GM21576 (cell line): ENCODE results near the gene LYZL1.
"Not testable (repeated sequence)": the region's sequence is repeated elsewhere in the genome, so short reads cannot be mapped to it uniquely, and the experiment has no call there.

ENCODE experiments used
- ATAC-seq: cut with Tn5 transposase; IDR thresholded peaks from one replicate; pipeline ENCODE4 v1.9.1; 2021; ENCODE audit warnings: mild to moderate bottlenecking, moderate library complexity; ENCODE audit not compliant: unreplicated experiment

The LYZL1 gene

DNA sequence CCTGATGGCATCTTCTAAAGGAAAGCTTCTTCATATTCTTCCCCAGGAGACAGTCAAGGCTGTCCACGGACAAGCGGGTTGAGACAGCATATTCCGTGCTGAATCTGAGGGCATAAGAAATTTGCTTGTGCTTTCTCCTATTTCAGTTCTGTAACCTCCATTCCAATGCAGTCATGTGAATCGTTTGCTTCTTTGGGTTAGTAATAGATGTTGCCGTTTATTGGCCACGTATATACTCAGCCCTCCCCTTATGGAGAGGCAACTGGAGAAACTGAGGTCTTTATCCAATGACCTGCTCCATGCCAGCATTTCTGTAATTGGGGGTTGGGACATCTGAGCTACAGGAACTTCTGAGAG lies 38.9 kb downstream of the LYZL1 start:
- no peak for ATAC-seq

DNA sequence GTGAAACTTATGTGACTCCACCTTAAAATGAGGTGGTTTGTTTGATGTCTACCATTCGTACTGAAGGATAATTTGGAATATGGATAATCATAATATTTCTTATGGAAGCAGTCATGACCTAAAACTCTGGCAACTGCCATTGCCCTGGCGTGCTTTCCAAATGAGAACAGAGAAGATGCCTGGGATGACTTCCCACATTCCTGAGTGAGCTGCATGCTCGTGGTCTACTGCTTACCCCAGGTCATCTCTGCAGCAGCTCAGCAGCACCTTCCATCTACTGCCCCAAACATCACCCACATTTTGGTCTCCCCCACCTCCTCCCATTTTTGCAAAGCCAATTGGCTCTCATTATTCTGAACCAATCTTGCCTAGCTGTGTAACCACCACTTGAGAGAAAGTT lies 40.1 kb downstream of the LYZL1 start:
- no peak for ATAC-seq

DNA sequence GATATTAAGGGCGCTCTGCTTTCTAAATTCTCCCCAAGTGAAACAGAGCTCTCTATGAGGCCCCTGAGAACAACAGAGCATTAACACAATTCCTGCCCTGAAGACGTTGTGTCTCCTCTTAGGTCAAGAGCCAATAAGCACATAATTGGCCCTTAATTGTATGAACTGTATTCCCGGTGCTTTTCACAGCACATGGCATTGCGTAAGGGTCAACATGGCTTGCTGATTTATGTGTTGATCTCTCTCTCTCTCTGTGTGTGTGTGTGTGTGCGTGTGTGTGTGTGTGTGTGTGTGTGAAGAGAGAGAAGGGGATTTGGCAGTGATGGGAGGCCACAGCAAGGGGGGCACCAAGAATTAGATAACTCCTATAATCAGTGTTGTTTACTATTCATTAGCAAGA lies 40.5 kb downstream of the LYZL1 start:
- no peak for ATAC-seq

DNA sequence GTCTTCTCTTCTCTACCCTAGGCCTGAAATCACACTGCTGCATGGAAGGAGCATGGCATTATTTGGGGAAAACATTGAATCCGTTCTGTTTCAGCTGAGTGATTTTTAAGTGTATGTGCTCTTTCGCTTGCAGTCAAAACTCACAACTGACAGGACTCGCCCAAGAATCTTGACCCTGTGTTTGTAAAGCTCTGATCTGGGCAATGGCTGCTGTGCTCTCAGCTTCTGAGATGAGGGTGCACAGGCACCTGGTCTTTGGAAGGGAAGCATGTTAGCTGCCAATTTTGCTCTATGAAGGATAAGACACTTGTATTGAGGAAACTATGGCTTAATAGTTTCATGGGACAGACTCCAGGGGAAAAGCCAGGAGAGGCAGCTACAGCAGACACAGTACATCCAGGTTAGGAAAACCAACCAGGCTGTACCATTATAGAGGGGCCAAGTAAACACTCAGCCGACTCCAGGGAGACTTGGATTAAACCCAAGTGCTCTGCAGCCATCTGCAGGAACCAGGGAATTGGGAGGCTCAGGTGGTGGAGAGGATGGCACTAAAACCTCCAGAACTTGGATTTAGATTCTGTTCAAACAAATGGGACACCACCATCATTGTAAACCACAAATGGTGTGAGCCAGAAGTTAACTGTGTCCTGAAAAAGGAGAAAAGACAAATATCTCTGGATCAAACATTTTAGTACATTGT lies 43.3 kb downstream of the LYZL1 start:
- no peak for ATAC-seq

DNA sequence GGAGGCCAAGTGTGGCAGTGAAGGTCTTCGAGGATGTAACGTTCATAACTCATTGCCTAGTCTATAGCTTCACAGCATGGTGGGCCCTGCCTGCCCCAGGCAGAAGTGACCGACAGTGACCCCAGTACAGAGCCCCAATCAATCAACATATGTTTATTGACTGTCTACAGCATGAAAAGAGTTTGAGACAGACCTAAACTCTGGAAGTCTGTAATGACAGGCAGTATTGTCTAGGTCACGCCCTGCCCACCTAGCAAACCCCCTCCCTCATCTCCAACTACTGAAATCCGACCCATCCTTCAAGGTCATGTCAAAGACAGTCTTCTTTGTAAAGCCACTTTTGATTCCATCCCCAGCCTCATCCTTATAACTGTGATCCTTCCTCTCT lies 43.9 kb downstream of the LYZL1 start:
- no peak for ATAC-seq

DNA sequence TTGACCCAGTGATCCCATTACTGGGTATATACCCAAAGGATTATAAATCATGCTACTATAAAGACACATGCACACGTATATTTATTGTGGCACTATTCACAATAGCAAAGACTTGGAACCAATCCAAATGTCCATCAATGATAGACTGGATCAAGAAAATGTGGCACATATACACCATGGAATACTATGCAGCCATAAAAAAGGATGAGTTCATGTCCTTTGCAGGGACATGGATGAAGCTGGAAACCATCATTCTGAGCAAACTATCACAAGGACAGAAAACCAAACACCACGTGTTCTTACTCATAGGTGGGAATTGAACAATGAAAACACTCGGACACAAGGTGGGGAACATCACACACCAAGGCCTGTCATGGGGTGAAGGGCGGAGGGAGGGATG lies 48.7 kb downstream of the LYZL1 start:
- not testable (repeated sequence) for ATAC-seq

DNA sequence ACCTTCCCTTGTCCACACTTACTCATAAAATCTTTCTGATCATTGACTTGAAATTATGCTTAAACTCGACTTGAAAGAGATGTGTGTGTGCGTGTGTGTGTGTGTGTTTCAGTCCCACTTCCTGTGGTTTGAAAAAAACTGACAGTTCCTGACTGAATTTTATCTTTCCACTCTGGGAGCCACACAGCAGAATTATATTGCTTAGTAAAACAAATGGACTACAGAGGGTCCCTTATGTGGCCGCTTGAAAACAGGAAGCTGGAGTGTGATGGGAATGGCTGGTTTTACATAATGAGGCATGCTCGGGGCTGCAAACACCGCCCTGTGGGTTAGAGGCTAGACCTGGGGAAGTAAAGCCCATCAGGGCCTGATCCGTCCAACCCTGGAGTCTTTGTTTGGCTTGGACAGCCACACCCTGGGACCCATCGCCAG lies 54.8 kb downstream of the LYZL1 start:
- no peak for ATAC-seq

DNA sequence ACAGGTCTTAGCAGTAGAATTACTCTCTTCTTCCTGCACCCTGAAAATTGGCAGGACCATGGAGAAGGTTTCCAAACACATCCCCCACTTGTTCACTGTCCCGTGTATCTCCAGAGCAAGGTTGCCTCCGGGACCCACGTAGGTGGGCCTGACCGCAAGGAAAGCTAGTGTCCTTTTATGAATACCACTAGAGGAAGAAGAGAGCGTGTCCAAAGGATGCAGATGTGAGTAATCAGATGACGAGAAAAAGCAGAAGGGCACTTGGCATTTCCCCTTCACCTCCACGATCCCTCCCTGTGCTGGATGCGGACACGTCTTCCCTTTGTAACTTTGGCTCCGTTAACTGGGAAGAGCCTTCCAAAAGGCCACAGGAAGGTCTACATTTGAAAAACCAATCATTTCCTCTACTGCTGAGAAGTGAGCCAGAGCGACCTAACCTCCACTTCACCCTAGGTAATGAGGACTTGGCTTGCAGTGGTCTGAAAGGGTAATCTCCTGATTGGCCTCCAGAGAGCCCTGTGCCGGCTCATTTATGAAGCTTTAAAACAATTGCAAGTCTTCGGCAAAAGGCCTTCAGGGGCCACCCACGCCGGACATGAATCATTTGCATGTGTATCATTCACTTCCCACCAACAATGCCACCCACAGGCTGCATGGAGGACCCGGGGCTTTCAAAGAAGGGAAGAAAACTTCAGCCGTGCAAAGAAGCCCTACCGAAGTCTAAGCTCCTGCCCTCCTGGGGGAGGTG lies 55.4 kb downstream of the LYZL1 start:
- no peak for ATAC-seq

DNA sequence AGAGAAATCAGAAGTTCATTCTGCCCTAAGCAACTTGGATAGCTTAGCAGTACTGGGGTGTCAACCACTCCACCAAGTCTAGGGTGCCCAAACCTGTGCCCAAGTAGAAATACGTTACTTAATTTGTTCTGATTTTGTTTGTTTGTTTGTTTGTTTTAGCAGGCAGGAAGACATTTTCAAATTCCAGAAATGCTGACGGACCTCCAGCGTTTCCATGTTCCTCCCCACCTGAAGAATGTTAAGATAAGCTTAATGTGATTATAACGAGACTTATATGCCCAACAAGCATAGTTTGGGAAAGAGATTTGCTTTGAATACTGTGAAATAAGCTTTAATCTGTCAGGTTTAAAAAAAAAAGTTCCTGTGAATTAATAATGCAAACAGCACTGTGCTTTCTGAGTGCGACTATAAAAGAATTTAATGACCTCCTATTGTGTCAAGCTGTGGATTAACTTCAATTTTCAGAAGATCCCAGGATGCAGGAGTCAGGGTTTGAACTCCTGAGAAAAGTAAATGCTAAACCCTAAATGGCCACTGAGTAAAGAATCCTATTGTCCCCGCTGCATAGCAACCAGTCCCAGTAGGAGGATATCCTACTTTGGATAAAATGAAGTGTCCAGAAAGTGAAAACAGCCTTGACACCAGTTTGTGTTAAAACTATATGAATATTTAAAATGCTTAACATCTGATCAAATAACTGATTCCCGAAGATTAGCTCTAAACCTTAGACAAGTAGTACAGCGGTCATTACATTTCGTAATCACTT lies 56.5 kb downstream of the LYZL1 start:
- ATAC-seq, result no peak

DNA sequence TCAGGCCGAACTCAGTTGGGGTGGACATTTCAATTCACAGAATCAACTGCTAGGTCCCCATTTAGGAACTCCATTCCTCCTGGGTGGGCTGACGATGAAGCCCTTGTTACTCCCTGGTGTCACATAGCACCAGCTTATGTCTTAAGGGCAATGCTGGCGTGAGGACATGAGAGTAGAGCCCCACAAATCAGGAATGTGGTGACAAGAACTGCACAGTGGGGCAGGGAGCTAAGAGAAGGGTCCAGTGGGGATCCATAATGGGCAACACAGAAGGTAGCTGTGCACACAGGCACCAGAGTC lies 57.0 kb downstream of the LYZL1 start:
- ATAC-seq, result no peak

DNA sequence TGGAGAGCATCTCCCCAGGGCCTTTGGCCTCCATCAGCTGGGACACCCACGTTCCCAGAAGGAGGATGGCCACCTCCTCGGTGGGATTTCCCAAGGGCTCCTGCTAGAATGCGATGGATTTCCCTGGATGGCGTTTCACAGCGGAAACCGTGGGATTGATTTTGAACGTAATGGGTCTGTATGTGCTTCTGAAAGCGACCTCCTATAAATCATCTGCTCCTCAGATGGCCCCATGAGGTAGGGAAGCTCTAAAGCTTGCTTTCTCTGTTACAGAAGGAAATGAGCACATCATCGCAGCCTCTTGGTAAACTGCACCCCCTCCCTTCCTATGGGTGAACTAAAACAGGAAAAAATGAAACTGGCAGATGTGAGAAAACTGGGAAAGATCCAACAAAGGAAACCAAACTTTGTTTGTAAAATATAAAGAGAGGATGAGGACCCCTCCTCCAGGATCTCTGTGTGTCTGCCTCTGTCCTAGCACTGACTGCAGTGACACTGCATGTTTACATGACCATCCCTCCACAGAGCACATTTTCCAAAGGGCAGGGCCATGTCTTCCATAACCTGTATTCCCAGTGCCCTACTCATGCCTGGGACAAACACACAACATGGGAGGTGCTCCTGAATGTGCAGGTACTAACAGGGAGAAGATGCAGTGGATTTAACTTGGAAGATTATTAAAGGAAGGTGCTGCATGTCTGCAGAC lies 57.6 kb downstream of the LYZL1 start:
- no peak for ATAC-seq

DNA sequence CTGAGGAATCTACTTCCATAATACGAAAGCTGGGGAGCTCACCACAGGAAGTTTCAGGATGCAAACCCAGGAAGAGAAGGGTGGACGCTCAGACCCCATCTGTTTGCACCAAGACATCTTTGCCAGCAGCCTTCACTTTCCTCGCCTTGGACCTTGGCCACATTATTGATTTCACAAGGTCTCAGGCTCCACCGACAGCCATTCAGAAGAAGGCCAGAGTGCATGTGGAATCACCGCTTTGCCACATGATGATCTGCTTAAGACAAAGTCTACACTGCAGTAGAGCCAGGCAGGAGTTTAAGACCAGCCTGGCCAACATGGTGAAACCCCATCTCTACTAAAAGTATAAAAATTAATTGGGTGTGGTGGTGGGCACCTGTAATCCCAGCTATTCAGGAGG lies 60.0 kb downstream of the LYZL1 start:
- no peak for ATAC-seq

DNA sequence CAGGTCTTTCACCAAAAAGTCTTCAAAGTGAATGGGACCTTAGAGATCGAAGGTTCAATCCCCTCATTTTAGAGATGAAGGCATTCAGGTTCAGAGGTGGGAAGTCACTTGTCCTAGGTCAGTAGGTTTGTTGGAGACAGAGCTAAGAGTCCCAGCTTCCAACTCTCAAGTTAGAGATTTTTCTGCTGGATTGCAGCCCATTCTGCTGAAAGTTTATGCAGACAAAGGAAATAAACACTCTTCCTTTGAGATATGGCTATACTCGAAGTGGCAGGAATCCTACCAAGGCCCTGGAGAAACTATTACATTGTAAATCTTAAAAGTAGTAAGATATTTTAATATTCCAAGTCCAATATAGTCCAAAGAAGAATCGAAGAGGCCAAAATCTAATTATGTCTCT lies 64.4 kb downstream of the LYZL1 start:
- no peak for ATAC-seq

DNA sequence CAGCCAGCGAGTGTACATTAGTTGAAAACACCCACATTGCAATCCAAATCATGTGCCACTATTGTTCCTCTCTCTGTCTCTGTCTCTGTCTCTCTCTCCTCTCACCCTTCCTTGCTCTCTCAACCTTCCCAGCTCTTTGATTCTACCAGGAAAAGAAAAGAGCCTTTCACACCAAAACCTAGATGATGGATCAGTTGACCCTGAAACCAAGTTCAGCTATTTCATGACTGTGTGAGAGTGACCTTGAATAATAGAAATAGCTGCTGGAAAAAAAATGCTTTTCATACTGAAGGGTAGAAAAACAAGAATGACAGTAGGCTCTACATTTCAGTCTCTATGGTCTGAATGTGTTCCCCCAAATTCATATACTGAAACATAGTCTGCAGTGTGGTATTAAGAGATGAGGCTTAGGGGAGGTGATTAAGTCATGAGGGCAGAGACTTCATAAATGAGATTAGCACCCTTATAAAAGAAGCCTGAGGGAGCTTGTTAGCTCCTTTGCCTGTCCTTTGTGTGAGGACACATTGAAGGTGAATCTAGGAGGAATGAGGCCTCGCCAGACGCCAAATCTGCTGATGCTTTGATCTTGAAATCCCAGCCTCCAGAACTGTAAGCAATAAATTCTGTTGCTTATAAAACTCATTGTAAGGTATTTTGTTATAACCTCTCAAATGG lies 65.2 kb downstream of the LYZL1 start:
- no peak for ATAC-seq

DNA sequence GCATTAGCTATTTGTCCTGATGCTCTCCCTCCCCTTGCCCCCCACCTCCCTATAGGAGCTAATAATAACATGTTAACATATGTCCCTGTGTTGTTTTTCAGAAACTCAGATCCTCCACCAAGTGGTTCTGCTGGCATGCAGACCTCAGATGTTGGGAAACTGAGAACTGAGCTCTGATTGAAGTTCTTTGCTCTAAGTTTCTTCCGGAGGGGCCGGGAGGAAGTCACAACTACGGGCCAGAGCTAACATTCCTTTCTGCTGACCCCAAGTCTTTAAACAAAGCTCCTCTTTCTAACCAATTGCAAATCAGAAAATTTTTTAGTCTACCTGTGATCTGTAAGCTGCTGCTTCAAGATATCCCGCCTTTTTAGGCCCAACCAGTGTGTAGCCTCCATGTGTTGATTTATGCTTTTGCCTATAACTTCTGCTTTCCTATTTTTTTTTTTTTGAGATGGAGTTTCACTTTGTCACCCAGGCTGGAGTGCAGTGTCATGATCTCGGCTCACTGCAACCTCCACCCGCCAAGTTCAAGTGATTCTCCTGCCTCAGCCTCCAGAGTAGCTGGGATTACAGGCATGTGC lies 66.6 kb downstream of the LYZL1 start:
- no peak for ATAC-seq

DNA sequence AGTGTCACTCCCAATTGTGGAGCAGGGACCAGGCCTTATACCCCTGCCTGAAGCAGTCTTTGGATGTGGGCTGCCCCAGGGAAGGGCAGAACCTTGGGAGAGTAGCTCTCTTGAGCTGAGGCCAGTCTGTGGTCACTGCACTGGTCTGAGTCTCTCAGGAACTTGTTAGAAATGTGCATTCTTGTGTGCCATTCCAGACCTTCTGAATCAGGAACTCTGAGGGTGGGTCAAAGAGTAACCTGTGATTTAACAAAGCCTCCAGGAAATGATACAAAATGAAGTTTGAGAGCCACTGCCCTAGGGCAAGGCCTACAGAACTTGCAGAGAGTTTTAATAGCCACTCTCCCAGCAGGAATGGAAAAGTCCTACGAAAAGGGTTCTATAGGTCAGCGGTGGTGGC lies 68.1 kb downstream of the LYZL1 start:
- no peak for ATAC-seq

DNA sequence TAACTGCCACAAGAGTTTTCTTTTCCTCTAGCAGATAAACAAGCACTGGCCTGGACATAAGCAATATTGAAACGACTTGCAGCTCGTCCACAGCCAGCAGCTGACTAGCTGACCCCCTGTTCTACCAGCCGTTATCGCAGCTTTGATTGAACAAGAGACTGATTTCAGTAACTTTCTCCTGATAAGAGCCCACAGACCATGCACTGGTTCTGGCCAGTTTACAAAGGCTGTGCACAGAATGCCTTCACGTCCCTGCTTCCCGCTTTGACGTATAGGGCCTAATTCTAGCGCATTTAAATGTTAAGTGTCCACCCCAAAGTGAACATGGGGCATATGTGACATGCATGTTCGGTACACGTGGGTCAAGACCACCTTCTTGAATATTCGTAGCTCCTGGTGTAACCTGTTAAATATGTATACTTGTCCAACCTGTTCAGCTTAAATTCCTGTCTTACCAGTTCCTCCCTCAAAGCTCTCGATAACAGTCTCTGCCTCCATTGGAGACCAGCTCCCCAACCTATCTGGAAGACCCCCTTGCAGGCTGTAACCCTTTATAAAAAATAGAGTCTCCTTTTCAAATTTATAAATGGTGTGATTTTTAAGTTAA lies 69.2 kb downstream of the LYZL1 start:
- no peak for ATAC-seq

DNA sequence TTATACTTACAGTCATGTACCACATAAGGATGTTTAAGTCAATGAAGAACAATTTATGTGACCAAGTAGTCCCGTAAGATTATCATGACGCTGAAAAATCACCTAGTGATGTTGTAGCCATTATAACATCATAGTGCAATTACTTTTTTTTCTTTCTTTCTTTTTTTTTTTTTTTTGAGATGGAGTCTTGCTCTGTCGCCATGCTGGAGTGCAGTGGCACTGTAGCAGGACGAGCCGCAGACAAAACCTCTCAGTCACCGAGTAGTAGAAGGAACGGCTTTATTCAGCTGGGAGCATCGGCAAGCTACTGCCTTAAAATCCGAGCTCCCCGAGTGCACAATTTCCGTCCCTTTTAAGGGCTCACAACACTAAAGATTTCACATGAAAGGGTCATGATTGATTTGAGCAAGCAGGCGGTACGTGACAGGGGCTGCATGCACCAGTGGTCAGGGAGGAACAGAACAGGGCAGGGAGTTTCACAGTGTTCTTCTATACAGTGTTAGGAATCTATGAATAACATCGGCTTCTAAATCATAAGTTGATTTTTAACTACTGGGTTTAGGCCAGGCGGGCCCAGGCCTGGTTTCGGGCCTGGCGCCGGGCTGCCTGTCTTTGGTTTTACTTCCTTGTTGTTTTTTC lies 71.5 kb downstream of the LYZL1 start:
- ATAC-seq, result not testable (repeated sequence)
